IMR-90 (cell line): ENCODE results near the gene ASPG. TPM values are rescaled to one million over a fixed set of nuclear protein-coding genes. Genes with fewer than 3 reads are reported as not detected.

Source experiments
- ATAC-seq: fragments of 200-7000 bp; cut with Tn5 transposase; 2 replicates; pipeline ENCODE4 v1.9.1; 2020; ENCODE audit warnings: low read depth, mild to moderate bottlenecking, moderate library complexity
- BruUV-seq: library from RNA; stranded (reverse); fragments of 400-500 nt; replicated peaks from 2 replicates; lab custom pipeline; 2021; lab: Mats Ljungman, UMichigan
- CTCF ChIA-PET: fragments of 300-600 bp; formaldehyde crosslinking; extraction: SDS; loops from one replicate; lab custom pipeline; 2021; ENCODE audit warnings: antibody characterized with exemption; lab: Yijun Ruan, JAX
- POLR2A ChIA-PET: fragments of 300-600 bp; sonication (Branson Sonifier 250); formaldehyde crosslinking; loops from one replicate; lab custom pipeline; 2022; ENCODE audit warnings: antibody characterized with exemption; ENCODE audit not compliant: unreplicated experiment; lab: Charles Lee
- DNase-seq: peaks from one replicate; pipeline ENCODE4 v3.0.0; 2013
- H2AFZ ChIP-seq: replicated peaks from 2 replicates; pipeline ENCODE3; 2013; ENCODE audit warnings: low read length, mild to moderate bottlenecking; ENCODE audit not compliant: poor library complexity
- H2AK5ac ChIP-seq: 2 replicates; pipeline ENCODE4 v1.6.1; 2013; ENCODE audit warnings: low read depth, low read length, inconsistent platforms
- H2AK9ac ChIP-seq: replicated peaks from 2 replicates; pipeline ENCODE3; 2013; ENCODE audit warnings: mild to moderate bottlenecking, low read depth, low read length, moderate library complexity; ENCODE audit not compliant: poor library complexity
- H2BK120ac ChIP-seq: 2 replicates; pipeline ENCODE4 v1.6.1; 2013; ENCODE audit warnings: low read depth, low read length, inconsistent platforms
- H2BK15ac ChIP-seq: 3 replicates; pipeline ENCODE4 v1.6.1; 2013; ENCODE audit warnings: low read depth, low read length, inconsistent platforms
- H2BK20ac ChIP-seq: 2 replicates; pipeline ENCODE4 v1.6.1; 2013; ENCODE audit warnings: low read depth, mild to moderate bottlenecking, inconsistent platforms, low read length, moderate library complexity
- H2BK5ac ChIP-seq: 2 replicates; pipeline ENCODE4 v1.6.1; 2013; ENCODE audit warnings: mild to moderate bottlenecking, low read depth, low read length, inconsistent platforms; ENCODE audit not compliant: poor library complexity, severe bottlenecking
- H3K14ac ChIP-seq: replicated peaks from 2 replicates; pipeline ENCODE4 v1.6.1; 2013; ENCODE audit warnings: low read depth, low read length, inconsistent platforms
- H3K18ac ChIP-seq: 2 replicates; pipeline ENCODE4 v1.6.1; 2013; ENCODE audit warnings: low read depth, low read length, control low read depth
- H3K23ac ChIP-seq: 2 replicates; pipeline ENCODE4 v1.6.1; 2013; ENCODE audit warnings: low read depth, low read length, inconsistent platforms
- H3K27ac ChIP-seq: 2 replicates; pipeline ENCODE4 v1.5.1; 2013; ENCODE audit warnings: mild to moderate bottlenecking, control low read depth, low read length; ENCODE audit not compliant: insufficient read depth
- H3K27me3 ChIP-seq: 2 replicates; pipeline ENCODE4 v1.6.1; 2013; ENCODE audit warnings: low read length; ENCODE audit not compliant: control insufficient read depth, insufficient read depth
- H3K36me3 ChIP-seq: 2 replicates; pipeline ENCODE4 v1.6.1; 2013; ENCODE audit warnings: low read length, mixed read lengths; ENCODE audit not compliant: control insufficient read depth, insufficient read depth
- H3K4ac ChIP-seq: 2 replicates; pipeline ENCODE4 v1.6.1; 2013; ENCODE audit warnings: low read depth, low read length, inconsistent platforms
- H3K4me1 ChIP-seq: 2 replicates; pipeline ENCODE4 v1.6.1; 2013; ENCODE audit warnings: low read length, mixed read lengths; ENCODE audit not compliant: control insufficient read depth, insufficient read depth
- H3K4me2 ChIP-seq: 2 replicates; pipeline ENCODE4 v1.6.1; 2013; ENCODE audit warnings: low read depth, mild to moderate bottlenecking, control low read depth, low read length, moderate library complexity
- H3K4me3 ChIP-seq: 2 replicates; pipeline ENCODE4 v1.5.1; 2013; ENCODE audit warnings: low read depth, mild to moderate bottlenecking, control low read depth, low read length, moderate library complexity; ENCODE audit not compliant: insufficient read depth
- H3K56ac ChIP-seq: 2 replicates; pipeline ENCODE4 v1.6.1; 2013; ENCODE audit warnings: low read length, inconsistent platforms; ENCODE audit not compliant: insufficient read depth; ENCODE audit errors: extremely low read depth
- H3K79me1 ChIP-seq, 2 experiments: 2 replicates each; pipeline ENCODE4 v1.6.1; 2013; ENCODE audit warnings: low read length in 2 of 2, inconsistent platforms in 1 of 2, low read depth in 1 of 2
- H3K9ac ChIP-seq: 2 replicates; pipeline ENCODE4 v1.6.1; 2013; ENCODE audit warnings: low read depth, low read length, control low read depth
- H3K9me1 ChIP-seq: 2 replicates; pipeline ENCODE4 v1.6.1; 2013; ENCODE audit warnings: low read length, inconsistent platforms; ENCODE audit not compliant: insufficient read depth
- H3K9me3 ChIP-seq: 2 replicates; pipeline ENCODE4 v1.6.1; 2013; ENCODE audit warnings: low read length; ENCODE audit not compliant: control insufficient read depth, insufficient read depth
- H4K20me1 ChIP-seq: 2 replicates; pipeline ENCODE4 v1.6.1; 2013; ENCODE audit warnings: low read length, inconsistent platforms; ENCODE audit not compliant: insufficient read depth
- H4K5ac ChIP-seq: 2 replicates; pipeline ENCODE4 v1.6.1; 2013; ENCODE audit warnings: mild to moderate bottlenecking, low read depth, low read length, control low read depth
- H4K8ac ChIP-seq, 2 experiments: 2 replicates each; pipeline ENCODE4 v1.6.1; 2013; ENCODE audit warnings: low read depth in 2 of 2, low read length in 2 of 2, control low read depth in 1 of 2, inconsistent platforms in 1 of 2
- H4K91ac ChIP-seq: 2 replicates; pipeline ENCODE4 v1.6.1; 2013; ENCODE audit warnings: low read depth, low read length, inconsistent platforms; ENCODE audit not compliant: insufficient read depth
- BHLHE40 ChIP-seq: fragments of 150-350 bp; IDR thresholded peaks from 2 replicates; pipeline ENCODE4 v1.6.1; 2016; ENCODE audit warnings: mild to moderate bottlenecking, low read depth, low read length
- CEBPB ChIP-seq: IDR thresholded peaks from 2 replicates; pipeline ENCODE4 v1.6.1; 2012; ENCODE audit warnings: low read depth, low read length, improper control_type of control experiment
- CHD1 ChIP-seq: IDR thresholded peaks from 2 replicates; pipeline ENCODE4 v1.6.1; 2012; ENCODE audit warnings: low read depth, low read length, improper control_type of control experiment
- FOS ChIP-seq: fragments of 150-350 bp; IDR thresholded peaks from 2 replicates; pipeline ENCODE4 v1.6.1; 2016; ENCODE audit warnings: low read depth, low read length
- MAFK ChIP-seq: IDR thresholded peaks from 2 replicates; pipeline ENCODE4 v1.6.1; 2012; ENCODE audit warnings: low read depth, low read length, improper control_type of control experiment
- NFE2L2 ChIP-seq: fragments of 150-350 bp; IDR thresholded peaks from 2 replicates; pipeline ENCODE4 v1.6.1; 2016; ENCODE audit warnings: low read depth, mild to moderate bottlenecking, low read length
- POLR2A ChIP-seq: IDR thresholded peaks from 2 replicates; pipeline ENCODE4 v1.6.1; 2012; ENCODE audit warnings: mild to moderate bottlenecking, low read depth, low read length
- RCOR1 ChIP-seq: IDR thresholded peaks from 2 replicates; pipeline ENCODE4 v1.6.1; 2012; ENCODE audit warnings: mild to moderate bottlenecking, low read length, improper control_type of control experiment; ENCODE audit not compliant: insufficient replicate concordance
- WGBS, 2 experiments: methylation state at CpG; one replicate each; pipeline versions ENCODE4 v1.1.5 to v1.1.7; 2013; ENCODE audit warnings: missing lambda C conversion rate in 2 of 2; ENCODE audit not compliant: insufficient read length in 1 of 2; ENCODE audit errors: extremely low coverage in 2 of 2; 5-methylcytosine and 5-hydroxymethylcytosine counted together
- dilution Hi-C: fragments of 300-500 bp; cut with HindIII; formaldehyde crosslinking; loops from one replicate; pipeline ENCODE4 v1.14.3; 2018; ENCODE audit warnings: low sequenced_read_pairs; ENCODE audit not compliant: unreplicated experiment
- in situ Hi-C: fragments of 300-500 bp; cut with MboI; formaldehyde crosslinking; loops from 3 replicates; pipeline ENCODE4 v1.14.3; 2019; ENCODE audit warnings: low sequenced_read_pairs, inconsistent platforms, mixed read lengths
- intact Hi-C: fragments of 100-400 bp; cut with micrococcal nuclease; formaldehyde crosslinking; loops from 2 replicates; pipeline ENCODE4 v1.10.0; 2022
- polyA plus RNA-seq, 3 experiments: library from polyadenylated mRNA; depleted of rRNA; stranded (reverse); fragments of >200 nt; gene quantifications; 2 replicates each; pipeline ENCODE4 v1.2.3, GENCODE V29; 2012; ENCODE audit warnings: low replicate concordance in 1 of 3
- total RNA-seq: library from RNA; depleted of rRNA; stranded (reverse); fragments of >200 nt; gene quantifications from 2 replicates; pipeline ENCODE4 v1.2.3, GENCODE V29; 2012
- TF ChIP-seq, protein P1 (sequence below): fragments of 150-350 bp; IDR thresholded peaks from 2 replicates; pipeline ENCODE4 v1.6.1; 2017; ENCODE audit warnings: mild to moderate bottlenecking, antibody characterized with exemption, low read length, low read depth
- TF ChIP-seq, protein P2 (sequence below): conservative IDR thresholded peaks from 2 replicates; pipeline ENCODE4 v1.5.1; 2012; ENCODE audit warnings: mild to moderate bottlenecking, low read depth, low read length, improper control_type of control experiment
- TF ChIP-seq, protein P3 (sequence below): fragments of 150-350 bp; IDR thresholded peaks from 2 replicates; pipeline ENCODE4 v1.6.1; 2016; ENCODE audit warnings: low read depth, mild to moderate bottlenecking, low read length, moderate library complexity, borderline replicate concordance

The ASPG gene
- total and polyA plus RNA-seq, 2 of the 4 experiments (the other 2 are of a cell fraction), result not detected

DNA sequence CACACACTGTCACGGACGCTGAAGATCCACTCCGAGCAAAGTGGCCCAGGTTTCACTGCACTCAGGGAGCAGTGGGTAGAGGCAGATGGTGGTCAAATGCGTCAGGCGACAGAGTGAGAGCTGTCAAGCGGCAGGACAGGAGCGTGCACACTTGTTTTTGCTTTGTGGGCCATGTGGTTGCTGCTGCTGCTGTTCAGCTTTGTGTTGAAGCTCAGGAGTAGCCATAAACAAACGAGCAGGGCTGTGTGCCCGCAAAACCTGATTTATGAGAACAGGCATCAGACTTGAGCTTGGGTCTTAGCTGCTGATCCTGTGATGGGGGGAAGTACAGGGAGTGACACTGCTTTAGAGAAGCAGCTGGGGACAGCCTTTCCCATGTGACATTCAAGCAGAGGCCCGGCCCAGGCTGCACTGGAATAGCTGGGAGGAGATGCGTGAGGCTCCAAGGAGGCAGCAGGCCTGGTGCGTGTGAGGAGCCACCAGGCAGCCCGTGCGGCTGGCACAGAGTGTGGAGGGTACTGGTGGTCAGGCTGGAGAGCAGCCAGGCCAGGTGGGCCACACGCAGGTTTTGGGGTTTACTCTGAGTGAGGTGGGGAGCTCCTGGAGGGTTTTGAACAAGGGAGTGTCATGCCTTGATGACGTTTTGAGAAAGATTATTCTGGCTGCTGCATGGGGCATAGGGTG lies 31.1 kb upstream of the ASPG start:
- Histone ChIP-seq H4K91ac (no peak overlapping the region), H3K79me1 (no peaks in the 10 kb centered on the region), H4K5ac (no peak overlapping the region), H3K27ac (no peak overlapping the region), H2AK5ac (no peak overlapping the region), H3K27me3 (no peaks in the 10 kb centered on the region; the same call in 1 of the 2 replicates), H4K8ac (no peak overlapping the region), H3K23ac (no peak overlapping the region), H3K4me2 (no peak overlapping the region), H4K20me1 (no peaks in the 10 kb centered on the region), H2BK120ac (no peak overlapping the region), H2AK9ac (no peak overlapping the region), H3K36me3 (no peaks in the 10 kb centered on the region), H2BK20ac (no peak overlapping the region), H3K4me3 (no peak overlapping the region), H3K18ac (no peak overlapping the region), H3K4me1 (no peaks in the 10 kb centered on the region), H3K9me3 (no peaks in the 10 kb centered on the region), H2BK15ac (no peak overlapping the region), H3K4ac (no peak overlapping the region), H3K14ac (no peak overlapping the region), H2AFZ (no peak overlapping the region), H3K9me1 (no peaks in the 10 kb centered on the region), H2BK5ac (no peak overlapping the region), H3K9ac (no peak overlapping the region), H3K56ac (no peak overlapping the region)
- TF ChIP-seq RCOR1, result no peak
- no peak for TF ChIP-seq CEBPB
- no peak for TF ChIP-seq NFE2L2
- no peak for TF ChIP-seq BHLHE40
- TF ChIP-seq CHD1, result no peak
- no peak for TF ChIP-seq FOS
- TF ChIP-seq, protein P1, sequence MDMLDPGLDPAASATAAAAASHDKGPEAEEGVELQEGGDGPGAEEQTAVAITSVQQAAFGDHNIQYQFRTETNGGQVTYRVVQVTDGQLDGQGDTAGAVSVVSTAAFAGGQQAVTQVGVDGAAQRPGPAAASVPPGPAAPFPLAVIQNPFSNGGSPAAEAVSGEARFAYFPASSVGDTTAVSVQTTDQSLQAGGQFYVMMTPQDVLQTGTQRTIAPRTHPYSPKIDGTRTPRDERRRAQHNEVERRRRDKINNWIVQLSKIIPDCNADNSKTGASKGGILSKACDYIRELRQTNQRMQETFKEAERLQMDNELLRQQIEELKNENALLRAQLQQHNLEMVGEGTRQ, result no peak
- no peak for TF ChIP-seq MAFK
- no peak for TF ChIP-seq POLR2A
- TF ChIP-seq, protein P2, sequence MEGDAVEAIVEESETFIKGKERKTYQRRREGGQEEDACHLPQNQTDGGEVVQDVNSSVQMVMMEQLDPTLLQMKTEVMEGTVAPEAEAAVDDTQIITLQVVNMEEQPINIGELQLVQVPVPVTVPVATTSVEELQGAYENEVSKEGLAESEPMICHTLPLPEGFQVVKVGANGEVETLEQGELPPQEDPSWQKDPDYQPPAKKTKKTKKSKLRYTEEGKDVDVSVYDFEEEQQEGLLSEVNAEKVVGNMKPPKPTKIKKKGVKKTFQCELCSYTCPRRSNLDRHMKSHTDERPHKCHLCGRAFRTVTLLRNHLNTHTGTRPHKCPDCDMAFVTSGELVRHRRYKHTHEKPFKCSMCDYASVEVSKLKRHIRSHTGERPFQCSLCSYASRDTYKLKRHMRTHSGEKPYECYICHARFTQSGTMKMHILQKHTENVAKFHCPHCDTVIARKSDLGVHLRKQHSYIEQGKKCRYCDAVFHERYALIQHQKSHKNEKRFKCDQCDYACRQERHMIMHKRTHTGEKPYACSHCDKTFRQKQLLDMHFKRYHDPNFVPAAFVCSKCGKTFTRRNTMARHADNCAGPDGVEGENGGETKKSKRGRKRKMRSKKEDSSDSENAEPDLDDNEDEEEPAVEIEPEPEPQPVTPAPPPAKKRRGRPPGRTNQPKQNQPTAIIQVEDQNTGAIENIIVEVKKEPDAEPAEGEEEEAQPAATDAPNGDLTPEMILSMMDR, result no peak
- TF ChIP-seq, protein P3, sequence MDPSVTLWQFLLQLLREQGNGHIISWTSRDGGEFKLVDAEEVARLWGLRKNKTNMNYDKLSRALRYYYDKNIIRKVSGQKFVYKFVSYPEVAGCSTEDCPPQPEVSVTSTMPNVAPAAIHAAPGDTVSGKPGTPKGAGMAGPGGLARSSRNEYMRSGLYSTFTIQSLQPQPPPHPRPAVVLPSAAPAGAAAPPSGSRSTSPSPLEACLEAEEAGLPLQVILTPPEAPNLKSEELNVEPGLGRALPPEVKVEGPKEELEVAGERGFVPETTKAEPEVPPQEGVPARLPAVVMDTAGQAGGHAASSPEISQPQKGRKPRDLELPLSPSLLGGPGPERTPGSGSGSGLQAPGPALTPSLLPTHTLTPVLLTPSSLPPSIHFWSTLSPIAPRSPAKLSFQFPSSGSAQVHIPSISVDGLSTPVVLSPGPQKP, result no peak
- in situ Hi-C loops (no loop called here), intact Hi-C loops (no loop called here), dilution Hi-C loops (no loop called here)
- ATAC-seq, result no peak
- ChIA-PET POLR2A (no interaction called here), CTCF (no interaction called here)
- DNase-seq, result no peak
- WGBS, 2 experiments, result 60% methylated on average over 4 of the region's 16 CpGs; no CpG with 5 or more reads in 1 of the 2 experiments
- BruUV-seq, result no TSS peak
